SU-DHL-6 (cell line): ENCODE data around the gene MED28.

Source experiments
- CTCF ChIP-seq: fragments of 200-600 bp; sonication (generic); IDR thresholded peaks from one replicate; pipeline ENCODE4 v1.5.1; 2017; ENCODE audit warnings: antibody characterized with exemption, mild to moderate bottlenecking, low read length, moderate library complexity; ENCODE audit not compliant: insufficient read depth, poor library complexity, severe bottlenecking
- EZH2phosphoT487 ChIP-seq: fragments of 200-600 bp; sonication (generic), shearing (Covaris generic); conservative IDR thresholded peaks from 2 replicates; pipeline ENCODE4 v1.6.1; 2018; ENCODE audit warnings: mild to moderate bottlenecking, antibody characterized with exemption, low read length, moderate library complexity, mixed read lengths

- TF ChIP-seq CTCF (no peak), EZH2phosphoT487 (no peak)
Measured at GRCh38 chr4:17619416-17620105, 5.1 kb downstream of the MED28 start.
